ENCODE measurements around the gene MAB21L4.

GRCh38 chr2:240889601-240890560 lies 6.1 kb downstream of the MAB21L4 start:
- TF ChIP-seq, protein P1, sequence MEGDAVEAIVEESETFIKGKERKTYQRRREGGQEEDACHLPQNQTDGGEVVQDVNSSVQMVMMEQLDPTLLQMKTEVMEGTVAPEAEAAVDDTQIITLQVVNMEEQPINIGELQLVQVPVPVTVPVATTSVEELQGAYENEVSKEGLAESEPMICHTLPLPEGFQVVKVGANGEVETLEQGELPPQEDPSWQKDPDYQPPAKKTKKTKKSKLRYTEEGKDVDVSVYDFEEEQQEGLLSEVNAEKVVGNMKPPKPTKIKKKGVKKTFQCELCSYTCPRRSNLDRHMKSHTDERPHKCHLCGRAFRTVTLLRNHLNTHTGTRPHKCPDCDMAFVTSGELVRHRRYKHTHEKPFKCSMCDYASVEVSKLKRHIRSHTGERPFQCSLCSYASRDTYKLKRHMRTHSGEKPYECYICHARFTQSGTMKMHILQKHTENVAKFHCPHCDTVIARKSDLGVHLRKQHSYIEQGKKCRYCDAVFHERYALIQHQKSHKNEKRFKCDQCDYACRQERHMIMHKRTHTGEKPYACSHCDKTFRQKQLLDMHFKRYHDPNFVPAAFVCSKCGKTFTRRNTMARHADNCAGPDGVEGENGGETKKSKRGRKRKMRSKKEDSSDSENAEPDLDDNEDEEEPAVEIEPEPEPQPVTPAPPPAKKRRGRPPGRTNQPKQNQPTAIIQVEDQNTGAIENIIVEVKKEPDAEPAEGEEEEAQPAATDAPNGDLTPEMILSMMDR (IDR thresholded peaks at IDR 0.05 in 8 of 11, conservative IDR thresholded peaks at IDR 0.05 in 3 of 11) = no peak
- TF ChIP-seq POLR2A (IDR thresholded peaks at IDR 0.05) = no peak
- TF ChIP-seq POLR2AphosphoS5 (IDR thresholded peaks at IDR 0.05) = no peak
